K562 (cell line): ENCODE measurements around the gene ATP8B2. TPM values are rescaled to one million over a fixed set of nuclear protein-coding genes. Genes with fewer than 3 reads are reported as not detected.

ENCODE experiments used
- ARID2 ChIP-seq: fragments of 450-650 bp; IDR thresholded peaks from 2 replicates; pipeline ENCODE4 v1.6.1; 2017; ENCODE audit warnings: antibody characterized with exemption, mild to moderate bottlenecking
- BDP1 ChIP-seq: IDR thresholded peaks from 3 replicates; pipeline ENCODE4 v1.6.1; 2011; ENCODE audit not compliant: insufficient read length, insufficient read depth
- CBX8 ChIP-seq: fragments of 200-600 bp; sonication (generic); IDR thresholded peaks from 2 replicates; pipeline ENCODE4 v1.6.1; 2012; ENCODE audit warnings: borderline replicate concordance, mixed run types, low read depth, mild to moderate bottlenecking, moderate library complexity, mixed read lengths, low read length, control low read depth, inconsistent platforms; ENCODE audit not compliant: poor library complexity, severe bottlenecking; ENCODE audit errors: extremely low read depth
- EP300 ChIP-seq: IDR thresholded peaks from 2 replicates; pipeline ENCODE4 v1.6.1; 2012; ENCODE audit warnings: low read length, improper control_type of control experiment
- FOXK2 ChIP-seq, 2 experiments: fragments of 450-650 bp; IDR thresholded peaks in 1 of 2; conservative IDR thresholded peaks in 1 of 2; 2 replicates each; pipeline ENCODE4 v1.6.1; 2016; ENCODE audit warnings: low read depth in 2 of 2, mild to moderate bottlenecking in 1 of 2
- MLLT1 ChIP-seq, 2 experiments: fragments of 450-650 bp; IDR thresholded peaks; 2 replicates each; pipeline ENCODE4 v1.6.1; 2016
- NCOR1 ChIP-seq: fragments of 450-650 bp; IDR thresholded peaks from 2 replicates; pipeline ENCODE4 v1.6.1; 2016; ENCODE audit warnings: mild to moderate bottlenecking, moderate library complexity
- RREB1 ChIP-seq: fragments of 250-450 bp; sonication (Bioruptor Pico); IDR thresholded peaks from 2 replicates; pipeline ENCODE4 v1.4.0; 2020
- TAL1 ChIP-seq: fragments of 450-650 bp; IDR thresholded peaks from 2 replicates; pipeline ENCODE4 v1.6.1; 2016; ENCODE audit warnings: mild to moderate bottlenecking
- TARDBP ChIP-seq: fragments of 450-650 bp; IDR thresholded peaks from 2 replicates; pipeline ENCODE4 v1.6.1; 2016
- U2AF1 ChIP-seq: fragments of 200-400 bp; formaldehyde crosslinking; optimal IDR thresholded peaks from 2 replicates; pipeline ENCODE3; 2017; ENCODE audit warnings: mild to moderate bottlenecking, low read depth, low read length, moderate library complexity
- ZBTB7A ChIP-seq: IDR thresholded peaks from 2 replicates; pipeline ENCODE4 v1.6.1; 2011; ENCODE audit warnings: low read depth, mild to moderate bottlenecking, low read length, moderate library complexity, borderline replicate concordance; ENCODE audit not compliant: control insufficient read depth
- ZNF197 ChIP-seq: fragments of 200-800 bp; sonication (Bioruptor generic); IDR thresholded peaks from 2 replicates; pipeline ENCODE4 v1.6.1; 2016; ENCODE audit warnings: low read depth, missing genetic modification characterization, missing compliant biosample characterization
- ZNF224 ChIP-seq: sonication (generic); formaldehyde crosslinking; IDR thresholded peaks from 2 replicates; pipeline ENCODE4 v1.8.0; 2022; ENCODE audit warnings: mild to moderate bottlenecking, missing genetic modification reagents
- ZNF644 ChIP-seq: fragments of 200-800 bp; sonication (Bioruptor generic); IDR thresholded peaks from 2 replicates; pipeline ENCODE4 v1.6.1; 2016; ENCODE audit warnings: low read depth, missing genetic modification characterization, missing compliant biosample characterization
- ZNF830 ChIP-seq: fragments of 250-450 bp; sonication (Bioruptor Pico); IDR thresholded peaks from 2 replicates; pipeline ENCODE4 v1.5.0; 2021; ENCODE audit warnings: mild to moderate bottlenecking
- polyA plus RNA-seq, 8 experiments: library from polyadenylated mRNA; depleted of rRNA in 4 of 8; stranded (reverse) in 5 of 8; unstranded in 3 of 8; fragments of >200 nt; fragmentation: Nextera tagmentation in 2 of 8; fragmentation: Illumina TruSeq in 1 of 8; extraction: Ambion mirVana in 2 of 8; extraction: Trizol in 1 of 8; gene quantifications; 2 replicates each; pipeline versions ENCODE4 v1.2.1 to v1.2.3, GENCODE V29; 2011 to 2014; ENCODE audit warnings: inconsistent platforms in 1 of 8, missing spikeins in 1 of 8
- total RNA-seq, 7 experiments: library from RNA; depleted of rRNA in 6 of 7; stranded (reverse); fragments of >200 nt in 6 of 7; fragmentation: Illumina TruSeq in 2 of 7; extraction: Trizol in 2 of 7; gene quantifications; 2 replicates each; pipeline versions ENCODE4 v1.2.1 to v1.2.3, GENCODE V29; 2011 to 2021; ENCODE audit warnings: low replicate concordance in 1 of 7
- TF ChIP-seq, protein P1 (sequence below): sonication (generic); formaldehyde crosslinking; IDR thresholded peaks from 2 replicates; pipeline ENCODE4 v1.8.0; 2023; ENCODE audit warnings: missing genetic modification reagents, mild to moderate bottlenecking, borderline replicate concordance

ATP8B2 gene
- total and polyA plus RNA-seq, 9 of the 15 experiments (the other 6 are each of a cell fraction or from before 2014, with no cell fraction given): 0.27 to 33.2 (median 18.4) TPM

GRCh38 chr1:154313066-154313356, 12.3 kb upstream of the ATP8B2 start (continued):
- TF ChIP-seq CBX8 (no peak), ZNF644 (tag) (0 out of 2 replicates have a peak, but pooled peaks have one; percentile 26), ZNF224 (CRISPR knock-in tag) (no peak), ARID2 (no peak), ZBTB7A (no peak), MLLT1 (IDR thresholded peaks at IDR 0.05) (no peak), U2AF1 (no peak), FOXK2 (conservative IDR thresholded peaks at IDR 0.05 in 1 of 2, IDR thresholded peaks at IDR 0.05 in 1 of 2; ENCODE audit: low read depth in 2 of 2) (no peak), RREB1 (0 out of 2 replicates have a peak, but pooled peaks have one; percentile 4), TARDBP (no peak), ZNF830 (CRISPR knock-in tag) (no peak), EP300 (peak; percentile 76), ZNF197 (CRISPR knock-in tag) (no peak), NCOR1 (peak; percentile 72), BDP1 (no peak), TAL1 (peak; percentile 75)
- TF ChIP-seq, protein P1, sequence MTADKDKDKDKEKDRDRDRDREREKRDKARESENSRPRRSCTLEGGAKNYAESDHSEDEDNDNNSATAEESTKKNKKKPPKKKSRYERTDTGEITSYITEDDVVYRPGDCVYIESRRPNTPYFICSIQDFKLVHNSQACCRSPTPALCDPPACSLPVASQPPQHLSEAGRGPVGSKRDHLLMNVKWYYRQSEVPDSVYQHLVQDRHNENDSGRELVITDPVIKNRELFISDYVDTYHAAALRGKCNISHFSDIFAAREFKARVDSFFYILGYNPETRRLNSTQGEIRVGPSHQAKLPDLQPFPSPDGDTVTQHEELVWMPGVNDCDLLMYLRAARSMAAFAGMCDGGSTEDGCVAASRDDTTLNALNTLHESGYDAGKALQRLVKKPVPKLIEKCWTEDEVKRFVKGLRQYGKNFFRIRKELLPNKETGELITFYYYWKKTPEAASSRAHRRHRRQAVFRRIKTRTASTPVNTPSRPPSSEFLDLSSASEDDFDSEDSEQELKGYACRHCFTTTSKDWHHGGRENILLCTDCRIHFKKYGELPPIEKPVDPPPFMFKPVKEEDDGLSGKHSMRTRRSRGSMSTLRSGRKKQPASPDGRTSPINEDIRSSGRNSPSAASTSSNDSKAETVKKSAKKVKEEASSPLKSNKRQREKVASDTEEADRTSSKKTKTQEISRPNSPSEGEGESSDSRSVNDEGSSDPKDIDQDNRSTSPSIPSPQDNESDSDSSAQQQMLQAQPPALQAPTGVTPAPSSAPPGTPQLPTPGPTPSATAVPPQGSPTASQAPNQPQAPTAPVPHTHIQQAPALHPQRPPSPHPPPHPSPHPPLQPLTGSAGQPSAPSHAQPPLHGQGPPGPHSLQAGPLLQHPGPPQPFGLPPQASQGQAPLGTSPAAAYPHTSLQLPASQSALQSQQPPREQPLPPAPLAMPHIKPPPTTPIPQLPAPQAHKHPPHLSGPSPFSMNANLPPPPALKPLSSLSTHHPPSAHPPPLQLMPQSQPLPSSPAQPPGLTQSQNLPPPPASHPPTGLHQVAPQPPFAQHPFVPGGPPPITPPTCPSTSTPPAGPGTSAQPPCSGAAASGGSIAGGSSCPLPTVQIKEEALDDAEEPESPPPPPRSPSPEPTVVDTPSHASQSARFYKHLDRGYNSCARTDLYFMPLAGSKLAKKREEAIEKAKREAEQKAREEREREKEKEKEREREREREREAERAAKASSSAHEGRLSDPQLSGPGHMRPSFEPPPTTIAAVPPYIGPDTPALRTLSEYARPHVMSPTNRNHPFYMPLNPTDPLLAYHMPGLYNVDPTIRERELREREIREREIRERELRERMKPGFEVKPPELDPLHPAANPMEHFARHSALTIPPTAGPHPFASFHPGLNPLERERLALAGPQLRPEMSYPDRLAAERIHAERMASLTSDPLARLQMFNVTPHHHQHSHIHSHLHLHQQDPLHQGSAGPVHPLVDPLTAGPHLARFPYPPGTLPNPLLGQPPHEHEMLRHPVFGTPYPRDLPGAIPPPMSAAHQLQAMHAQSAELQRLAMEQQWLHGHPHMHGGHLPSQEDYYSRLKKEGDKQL: no peak
